GM12891 (cell line): ENCODE results near the gene ZNF536.

Experiments used
- POLR2A ChIP-seq: IDR thresholded peaks from 2 replicates; pipeline ENCODE4 v1.6.1; 2011; ENCODE audit warnings: low read depth, low read length, control low read depth
- TAF1 ChIP-seq: IDR thresholded peaks from 2 replicates; pipeline ENCODE4 v1.6.1; 2011; ENCODE audit warnings: low read depth, low read length, control low read depth

- no peak for TF ChIP-seq POLR2A
- no peak for TF ChIP-seq TAF1
Observed at GRCh38 chr19:30330266-30330665, 41.9 kb upstream of the ZNF536 start.
